ENCODE results near the gene RUBCN.

DNA sequence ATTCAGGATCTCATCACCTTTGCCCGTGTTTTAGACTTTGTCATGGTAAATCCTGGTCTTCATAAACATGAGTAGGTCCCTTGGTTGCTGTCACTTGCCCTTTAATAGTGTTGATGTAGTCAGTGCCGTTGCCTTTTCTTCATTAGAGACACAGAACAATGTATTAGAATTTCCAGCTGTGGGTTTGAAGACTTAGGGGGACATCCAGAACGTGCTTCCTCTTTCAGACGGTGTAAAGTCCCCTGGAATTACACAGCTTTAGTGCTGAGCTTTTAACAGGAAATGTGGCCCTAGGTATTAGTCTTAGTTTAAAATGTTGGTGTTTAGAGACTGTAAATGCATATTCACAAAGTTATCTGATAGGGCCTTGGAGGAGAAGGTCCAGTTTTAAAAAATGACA lies 45.5 kb upstream of the RUBCN start:
- TF ChIP-seq POLR2A (IDR thresholded peaks at IDR 0.05) (no peak), CTCF (IDR thresholded peaks at IDR 0.05) (no peak)
